ENCODE data around the gene IQSEC3. TPM values are rescaled to one million over a fixed set of nuclear protein-coding genes. Genes with fewer than 3 reads are reported as not detected.

Gene IQSEC3
- total RNA-seq, 2 donors from 2014 or later: 0.05 to 0.39 TPM

- Mint-ChIP-seq H3K27ac (no peak overlapping the region), H3K27me3 (peaks cover 42% of the 10 kb centered on the region), H3K4me3 (no peak overlapping the region), H3K9me3 (no peaks in the 10 kb centered on the region), H3K4me1 (no peaks in the 10 kb centered on the region), H3K36me3 (ENCODE audit: low read depth) (no peaks in the 10 kb centered on the region)
- no peak for ATAC-seq (replicated peaks)
These were observed 17.5 kb downstream of the IQSEC3 start for GRCh38 chr12:84056-84455.

- Mint-ChIP-seq H3K27me3 (peaks cover 38% of the 10 kb centered on the region), H3K27ac (no peak overlapping the region), H3K36me3 (ENCODE audit: low read depth) (no peaks in the 10 kb centered on the region), H3K9me3 (peaks cover 8% of the 10 kb centered on the region), H3K4me3 (no peak overlapping the region), H3K4me1 (no peaks in the 10 kb centered on the region)
- no peak for ATAC-seq (replicated peaks)
These were observed 18.7 kb downstream of the IQSEC3 start for GRCh38 chr12:85191-85666.

DNA sequence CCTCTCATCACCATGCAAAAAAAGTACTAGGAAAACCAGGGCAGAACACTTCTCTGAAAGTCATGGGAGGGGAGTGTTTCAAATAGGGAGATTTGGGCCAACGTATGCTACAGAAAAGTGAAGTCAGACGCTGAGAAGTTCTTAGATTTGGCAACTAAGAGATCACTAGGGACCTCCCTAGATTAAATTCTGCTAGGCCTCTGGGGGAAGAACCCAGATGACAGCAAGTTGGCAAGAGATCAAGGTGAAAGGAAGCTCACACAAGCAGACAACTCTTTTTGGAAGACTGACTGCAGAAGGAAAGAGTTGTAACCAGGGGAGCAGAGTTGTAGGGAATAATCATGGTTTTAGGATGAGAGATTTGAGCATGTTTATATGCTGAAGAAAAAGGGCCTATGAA lies 20.7 kb downstream of the IQSEC3 start:
- H3K4me3 Mint-ChIP-seq: no peak overlapping the region
- ATAC-seq (replicated peaks): no peak
- no peaks in the 10 kb centered on the region for H3K4me1 Mint-ChIP-seq
- peaks cover 21% of the 10 kb centered on the region for H3K27me3 Mint-ChIP-seq
- no peak overlapping the region for H3K27ac Mint-ChIP-seq
- no peaks in the 10 kb centered on the region for H3K36me3 Mint-ChIP-seq (ENCODE audit: low read depth)
- H3K9me3 Mint-ChIP-seq: peaks cover 8% of the 10 kb centered on the region

DNA sequence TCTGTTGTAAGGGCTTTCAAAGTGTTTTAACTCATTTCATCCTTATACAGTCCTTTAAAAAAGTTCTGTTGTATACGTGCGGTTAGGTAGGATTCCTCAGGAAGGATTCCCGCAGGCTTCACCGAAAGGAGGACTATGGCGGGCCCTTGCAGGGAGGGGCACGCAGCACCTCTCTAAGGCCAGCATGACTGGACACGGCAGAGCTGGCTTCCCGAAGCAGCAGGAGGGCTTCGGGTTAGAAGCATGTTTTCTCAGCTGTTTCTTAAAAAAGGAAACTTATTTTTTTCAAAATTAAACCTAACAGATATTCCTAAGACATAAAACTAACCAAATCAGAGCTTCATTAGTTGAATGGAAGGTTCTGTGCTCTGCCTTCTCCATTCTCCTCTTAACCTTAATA lies 21.3 kb downstream of the IQSEC3 start:
- H3K4me3 Mint-ChIP-seq: no peak overlapping the region
- H3K9me3 Mint-ChIP-seq: peaks cover 8% of the 10 kb centered on the region

GRCh38 chr12:89653-90052 lies 23.1 kb downstream of the IQSEC3 start:
- H3K36me3 Mint-ChIP-seq (ENCODE audit: low read depth): no peaks in the 10 kb centered on the region
- ATAC-seq (replicated peaks): no peak

More for the DNA sequence above, 21.3 kb downstream of the IQSEC3 start:
- H3K36me3 Mint-ChIP-seq (ENCODE audit: low read depth): no peaks in the 10 kb centered on the region
- peaks cover 19% of the 10 kb centered on the region for H3K27me3 Mint-ChIP-seq
- ATAC-seq (replicated peaks): no peak
- no peaks in the 10 kb centered on the region for H3K4me1 Mint-ChIP-seq
- no peak overlapping the region for H3K27ac Mint-ChIP-seq

DNA sequence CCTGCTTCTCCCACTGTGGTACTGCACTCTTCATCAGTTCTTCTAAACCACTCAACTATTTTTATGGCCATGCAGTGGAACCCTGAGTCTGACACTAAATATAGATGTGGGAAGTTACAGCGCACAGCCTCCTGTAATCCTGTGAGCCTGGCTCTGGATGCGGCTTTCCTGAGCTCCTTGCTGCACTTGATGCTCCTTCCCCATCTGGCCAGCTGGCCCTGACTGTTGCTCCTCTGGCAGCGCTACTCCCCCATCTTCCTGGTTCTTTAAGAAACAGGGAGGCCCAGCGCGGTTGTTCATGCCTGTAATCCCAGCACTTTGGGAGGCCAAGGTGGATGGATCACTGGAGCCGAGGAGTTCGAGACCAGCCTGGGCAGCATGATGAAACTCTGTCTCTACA lies 24.6 kb downstream of the IQSEC3 start:
- Mint-ChIP-seq H3K4me1 (no peaks in the 10 kb centered on the region), H3K36me3 (ENCODE audit: low read depth) (no peaks in the 10 kb centered on the region), H3K9me3 (peaks cover 11% of the 10 kb centered on the region), H3K4me3 (no peak overlapping the region), H3K27ac (no peak overlapping the region), H3K27me3 (peaks cover 16% of the 10 kb centered on the region)
- ATAC-seq (replicated peaks): no peak

More at GRCh38 chr12:89653-90052, 23.1 kb downstream of the IQSEC3 start:
- no peaks in the 10 kb centered on the region for H3K4me1 Mint-ChIP-seq
- no peak overlapping the region for H3K4me3 Mint-ChIP-seq
- peaks cover 13% of the 10 kb centered on the region for H3K27me3 Mint-ChIP-seq
- no peak overlapping the region for H3K27ac Mint-ChIP-seq
- H3K9me3 Mint-ChIP-seq: peaks cover 11% of the 10 kb centered on the region

DNA sequence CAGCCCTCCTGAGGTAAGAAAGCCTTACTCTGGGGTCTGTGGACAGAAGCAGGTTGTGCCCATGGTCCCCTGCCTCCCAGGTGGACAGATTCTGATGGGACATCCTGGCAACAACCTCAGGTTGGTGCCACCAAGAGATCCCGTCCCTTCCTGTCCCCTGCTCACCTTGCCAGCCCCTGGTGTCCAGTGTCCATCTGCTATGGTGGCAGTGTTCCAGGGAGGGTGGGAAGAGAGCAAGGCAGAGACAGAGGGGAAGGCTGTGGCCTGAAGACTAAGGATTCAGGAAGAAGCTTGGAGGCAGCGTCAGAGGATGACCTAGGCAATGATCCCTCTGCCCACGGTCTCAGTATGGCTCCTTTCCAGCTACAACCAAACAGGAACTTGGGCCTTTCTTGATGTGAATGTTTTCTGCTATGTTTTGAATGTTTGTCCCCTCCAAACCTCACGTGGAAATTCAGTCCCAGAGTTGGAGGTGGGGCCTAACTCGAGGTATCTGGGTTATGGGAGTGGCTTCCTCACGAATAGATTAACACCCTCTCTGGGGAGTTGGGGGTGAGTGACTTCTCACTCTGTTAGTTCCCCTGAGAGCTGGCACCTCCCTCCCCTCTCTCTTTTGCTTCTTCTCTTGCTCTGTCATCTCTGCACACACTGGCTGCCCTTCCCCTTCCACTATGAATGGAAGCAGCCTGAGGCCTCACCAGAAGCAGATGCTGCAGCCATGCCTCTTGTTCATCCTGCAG lies 26.9 kb downstream of the IQSEC3 start:
- no peak overlapping the region for H3K27ac Mint-ChIP-seq
- H3K36me3 Mint-ChIP-seq (ENCODE audit: low read depth): no peaks in the 10 kb centered on the region
- peaks cover 25% of the 10 kb centered on the region for H3K27me3 Mint-ChIP-seq
- H3K9me3 Mint-ChIP-seq: peaks cover 11% of the 10 kb centered on the region
- no peak overlapping the region for H3K4me3 Mint-ChIP-seq
- no peaks in the 10 kb centered on the region for H3K4me1 Mint-ChIP-seq
- no peak for ATAC-seq (replicated peaks)

GRCh38 chr12:96543-96942 lies 30.0 kb downstream of the IQSEC3 start:
- Mint-ChIP-seq H3K4me3 (no peak overlapping the region), H3K27me3 (peaks cover 36% of the 10 kb centered on the region), H3K27ac (no peak overlapping the region), H3K4me1 (no peaks in the 10 kb centered on the region), H3K9me3 (peaks cover 4% of the 10 kb centered on the region), H3K36me3 (ENCODE audit: low read depth) (no peaks in the 10 kb centered on the region)
- no peak for ATAC-seq (replicated peaks)

DNA sequence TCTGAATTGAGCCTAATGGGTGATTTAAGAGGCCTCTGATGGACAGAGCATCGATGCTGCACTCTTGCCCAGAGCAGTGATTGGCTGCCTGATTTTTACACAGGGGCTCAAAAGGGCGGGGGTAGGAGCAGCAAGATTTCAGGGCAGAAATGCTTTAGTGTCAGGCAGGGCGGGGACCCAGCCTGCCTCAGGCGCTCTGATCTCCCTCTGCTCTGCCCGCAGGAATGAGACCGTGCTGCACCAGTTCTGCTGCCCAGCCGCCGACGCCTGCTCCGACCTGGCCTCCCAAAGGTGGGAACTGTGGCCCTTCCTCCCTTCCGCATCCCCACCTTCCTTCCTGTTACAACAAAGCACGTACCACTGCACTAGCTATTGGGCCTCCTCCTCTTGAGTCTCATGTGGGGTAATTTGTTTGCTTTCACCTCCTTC lies 32.4 kb downstream of the IQSEC3 start:
- no peak for ATAC-seq (replicated peaks)
- Mint-ChIP-seq H3K4me1 (no peaks in the 10 kb centered on the region), H3K9me3 (peaks cover under 1% of the 10 kb centered on the region), H3K4me3 (no peak overlapping the region), H3K27ac (no peak overlapping the region), H3K36me3 (ENCODE audit: low read depth) (no peaks in the 10 kb centered on the region), H3K27me3 (peaks cover 39% of the 10 kb centered on the region)

DNA sequence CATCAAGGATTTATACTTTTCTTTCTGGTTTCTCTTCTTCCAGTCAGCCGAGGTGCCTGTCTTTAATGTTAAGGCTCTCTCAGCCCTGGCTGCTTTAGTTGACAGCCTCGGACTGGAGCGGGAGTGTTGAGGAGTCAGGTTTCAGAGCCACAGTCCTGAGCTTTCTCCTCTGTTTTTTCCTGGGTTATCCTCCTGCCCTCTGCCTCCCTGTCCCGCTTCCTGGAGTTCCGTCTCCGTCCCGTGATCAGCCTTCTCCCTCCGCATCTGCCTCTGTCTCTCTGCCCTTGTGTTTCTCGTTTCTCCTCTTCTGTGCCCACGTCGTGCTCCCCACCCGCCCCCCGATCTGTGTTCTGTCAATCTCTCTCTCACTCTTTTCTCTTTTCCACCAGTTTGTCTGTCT lies 33.0 kb downstream of the IQSEC3 start:
- H3K9me3 Mint-ChIP-seq: no peaks in the 10 kb centered on the region

GRCh38 chr12:101969-102878 lies 35.7 kb downstream of the IQSEC3 start:
- ATAC-seq (replicated peaks): peak; percentile 11

More for the DNA sequence above, 33.0 kb downstream of the IQSEC3 start:
- Mint-ChIP-seq H3K4me3 (no peak overlapping the region), H3K27ac (no peak overlapping the region), H3K27me3 (peaks cover 36% of the 10 kb centered on the region), H3K4me1 (no peaks in the 10 kb centered on the region), H3K36me3 (ENCODE audit: low read depth) (no peaks in the 10 kb centered on the region)
- no peak for ATAC-seq (replicated peaks)

DNA sequence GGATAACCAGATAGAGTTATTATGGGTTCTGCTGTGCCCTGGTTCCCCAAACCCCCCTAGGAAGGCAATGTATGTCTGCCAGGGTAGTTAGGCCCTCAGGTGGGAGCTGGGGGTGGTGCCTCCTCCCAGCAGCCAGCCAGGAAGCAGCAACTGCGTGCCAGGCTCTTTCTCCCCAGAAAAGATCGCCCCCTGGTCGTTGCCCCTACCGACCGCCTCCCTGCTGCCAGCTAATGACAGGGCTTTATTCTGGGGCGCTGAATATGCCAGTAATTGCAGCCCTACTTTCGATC lies 36.3 kb downstream of the IQSEC3 start:
- Mint-ChIP-seq H3K27me3 (peaks cover 24% of the 10 kb centered on the region), H3K4me3 (no peak overlapping the region), H3K9me3 (no peaks in the 10 kb centered on the region), H3K4me1 (no peaks in the 10 kb centered on the region), H3K27ac (no peak overlapping the region), H3K36me3 (ENCODE audit: low read depth) (no peaks in the 10 kb centered on the region)
- no peak for ATAC-seq (replicated peaks)

More at GRCh38 chr12:101969-102878, 35.7 kb downstream of the IQSEC3 start:
- H3K9me3 Mint-ChIP-seq: no peaks in the 10 kb centered on the region
- H3K36me3 Mint-ChIP-seq (ENCODE audit: low read depth): no peaks in the 10 kb centered on the region
- no peak overlapping the region for H3K4me3 Mint-ChIP-seq
- no peak overlapping the region for H3K27ac Mint-ChIP-seq
- H3K4me1 Mint-ChIP-seq: no peaks in the 10 kb centered on the region
- H3K27me3 Mint-ChIP-seq: peaks cover 26% of the 10 kb centered on the region

- no peak for ATAC-seq (replicated peaks)
- Mint-ChIP-seq H3K4me3 (no peak overlapping the region), H3K9me3 (no peaks in the 10 kb centered on the region), H3K36me3 (ENCODE audit: low read depth) (no peaks in the 10 kb centered on the region), H3K27me3 (peaks cover 21% of the 10 kb centered on the region), H3K4me1 (no peaks in the 10 kb centered on the region), H3K27ac (no peak overlapping the region)
These were observed 36.8 kb downstream of the IQSEC3 start for GRCh38 chr12:103169-103981.

DNA sequence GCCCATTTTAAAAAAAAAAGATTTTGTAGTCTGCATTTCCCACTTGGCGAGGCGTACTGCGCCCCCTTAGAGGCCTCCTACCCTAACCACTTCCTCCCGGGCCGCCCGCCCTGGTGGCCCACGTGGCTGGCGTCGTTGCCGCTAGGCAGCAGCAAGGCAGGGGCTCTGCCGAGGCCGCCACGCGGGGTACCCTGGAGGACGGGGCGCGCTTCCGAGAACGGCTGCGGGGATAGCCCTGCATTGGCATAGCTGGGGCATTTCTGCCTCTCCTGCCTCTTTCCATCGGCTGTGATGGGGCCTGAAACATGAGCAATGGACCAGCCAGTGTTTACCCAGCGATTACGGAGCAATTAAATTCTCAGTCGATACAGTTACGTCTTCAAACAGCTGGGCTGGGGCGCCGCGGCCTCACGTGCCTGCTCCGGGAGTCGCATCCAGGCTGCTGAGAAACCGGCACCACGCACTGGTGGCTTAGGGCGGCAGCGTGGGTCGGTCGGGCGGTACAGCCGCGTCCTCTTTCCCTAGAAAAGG lies 38.0 kb downstream of the IQSEC3 start:
- H3K4me1 Mint-ChIP-seq: peaks cover 1% of the 10 kb centered on the region
- H3K27ac Mint-ChIP-seq: no peak overlapping the region
- peaks cover 18% of the 10 kb centered on the region for H3K27me3 Mint-ChIP-seq
- ATAC-seq (replicated peaks): no peak
- no peaks in the 10 kb centered on the region for H3K9me3 Mint-ChIP-seq
- no peak overlapping the region for H3K4me3 Mint-ChIP-seq
- H3K36me3 Mint-ChIP-seq (ENCODE audit: low read depth): no peaks in the 10 kb centered on the region

Data from activated T-helper 17 cell treated with anti-CD3 and anti-CD28 coated beads, Interleukin-2, amount 50 U/mL, for 72 hours (primary cell).